ENCODE data around the gene POP7. TPM values are rescaled to one million over a fixed set of nuclear protein-coding genes. Genes with fewer than 3 reads are reported as not detected.
A peak's percentile ranks its signal among the peaks of the same experiment; 100 is the strongest.
"Not testable (repeated sequence)": the region's sequence is repeated elsewhere in the genome, so short reads cannot be mapped to it uniquely, and the experiment has no call there.

The POP7 gene
- polyA plus RNA-seq, 6 donors from 2014 or later, result 25.3 to 41.0 (median 34.6) TPM

DNA sequence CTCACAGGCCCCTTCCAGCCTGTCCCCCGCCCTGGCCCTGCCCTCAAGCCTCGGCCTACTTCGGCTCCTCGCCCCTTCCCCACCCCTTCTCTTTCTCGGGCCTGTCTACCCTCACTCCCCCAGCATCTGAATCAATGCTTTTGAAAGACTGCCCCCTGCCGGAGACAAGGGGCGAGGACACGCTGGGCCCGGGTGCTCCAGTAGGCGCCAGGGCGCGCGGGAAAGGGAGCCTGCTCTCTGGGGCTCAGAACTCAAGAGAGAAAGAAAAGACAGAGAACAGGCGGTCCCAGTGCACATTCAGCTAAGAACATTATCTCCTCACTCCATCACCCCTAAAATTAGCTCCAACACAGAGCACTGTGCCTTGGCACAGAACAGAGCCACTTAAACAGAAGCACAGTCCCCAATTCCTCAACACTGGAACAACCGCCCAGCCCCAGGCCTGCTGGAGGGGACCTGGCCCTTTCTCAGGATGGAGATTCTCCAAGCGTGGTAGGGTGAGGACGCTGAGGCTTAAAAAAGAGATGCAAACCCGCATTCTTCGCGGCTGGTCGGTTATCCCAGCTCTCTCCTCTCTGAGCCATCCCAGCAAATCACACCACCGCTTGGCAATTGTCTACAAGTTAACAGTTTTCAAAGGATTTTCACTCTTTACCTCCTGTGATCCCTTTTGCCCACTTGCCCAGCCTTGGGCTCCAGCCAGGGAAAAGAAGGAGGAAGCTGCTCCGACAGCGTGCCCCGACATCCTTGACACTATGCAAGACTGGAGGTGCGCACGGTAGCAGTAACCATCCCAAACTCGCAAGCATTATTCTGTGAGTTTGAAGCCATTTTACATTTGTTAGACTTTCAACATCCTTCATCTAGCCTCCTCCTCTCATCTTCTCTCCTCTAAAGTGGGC is 14.0 kb upstream of the POP7 start:
- peak overlapping the region in 5 of 6 donors; percentile 26 to 93 (median 33) for H3K27ac Mint-ChIP-seq
- H3K36me3 Mint-ChIP-seq, result no peaks in the 10 kb centered on the region
- H3K4me3 Mint-ChIP-seq, result peak overlapping the region; percentile 87 to 98 (median 92)
- ATAC-seq (ENCODE audit: low read depth in 2 of 2) (peak; percentile 60 to 65), DNase-seq (peak; percentile 75)
- peaks cover 0 to 2% (median 0%) of the 10 kb centered on the region in 7 donors for H3K9me3 Mint-ChIP-seq
- H3K27me3 Mint-ChIP-seq, result no peaks in the 10 kb centered on the region
- peaks cover 42 to 63% (median 55%) of the 10 kb centered on the region in 3 donors for H3K4me1 Mint-ChIP-seq

DNA sequence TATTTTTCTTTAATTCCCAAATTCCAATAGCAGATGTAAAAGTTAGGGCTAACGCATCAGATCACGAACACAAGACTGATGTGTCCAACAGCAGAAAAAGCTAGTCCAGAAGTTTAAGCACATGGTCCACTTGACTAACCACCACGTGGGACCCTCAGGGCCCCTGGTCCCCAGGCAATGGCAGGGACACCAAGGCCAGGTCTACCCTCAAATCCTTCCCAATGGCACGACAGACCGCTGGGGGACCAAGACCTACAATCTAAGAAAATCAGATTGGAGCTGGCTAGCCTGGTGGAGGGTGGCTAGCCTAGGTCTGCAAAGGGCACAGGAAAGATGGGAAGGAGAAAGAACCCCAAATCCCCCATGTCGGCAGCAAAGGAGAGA is 13.4 kb upstream of the POP7 start:
- no peaks in the 10 kb centered on the region for H3K27me3 Mint-ChIP-seq
- peaks cover 0 to 2% (median 0%) of the 10 kb centered on the region in 7 donors for H3K9me3 Mint-ChIP-seq
- peaks cover 41 to 63% (median 55%) of the 10 kb centered on the region in 3 donors for H3K4me1 Mint-ChIP-seq
- H3K27ac Mint-ChIP-seq, result peak overlapping the region; percentile 11 to 95 (median 92)
- ATAC-seq (ENCODE audit: low read depth in 2 of 2) (no peak), DNase-seq (no peak)
- peak overlapping the region; percentile 87 to 98 (median 92) for H3K4me3 Mint-ChIP-seq
- no peaks in the 10 kb centered on the region for H3K36me3 Mint-ChIP-seq

DNA sequence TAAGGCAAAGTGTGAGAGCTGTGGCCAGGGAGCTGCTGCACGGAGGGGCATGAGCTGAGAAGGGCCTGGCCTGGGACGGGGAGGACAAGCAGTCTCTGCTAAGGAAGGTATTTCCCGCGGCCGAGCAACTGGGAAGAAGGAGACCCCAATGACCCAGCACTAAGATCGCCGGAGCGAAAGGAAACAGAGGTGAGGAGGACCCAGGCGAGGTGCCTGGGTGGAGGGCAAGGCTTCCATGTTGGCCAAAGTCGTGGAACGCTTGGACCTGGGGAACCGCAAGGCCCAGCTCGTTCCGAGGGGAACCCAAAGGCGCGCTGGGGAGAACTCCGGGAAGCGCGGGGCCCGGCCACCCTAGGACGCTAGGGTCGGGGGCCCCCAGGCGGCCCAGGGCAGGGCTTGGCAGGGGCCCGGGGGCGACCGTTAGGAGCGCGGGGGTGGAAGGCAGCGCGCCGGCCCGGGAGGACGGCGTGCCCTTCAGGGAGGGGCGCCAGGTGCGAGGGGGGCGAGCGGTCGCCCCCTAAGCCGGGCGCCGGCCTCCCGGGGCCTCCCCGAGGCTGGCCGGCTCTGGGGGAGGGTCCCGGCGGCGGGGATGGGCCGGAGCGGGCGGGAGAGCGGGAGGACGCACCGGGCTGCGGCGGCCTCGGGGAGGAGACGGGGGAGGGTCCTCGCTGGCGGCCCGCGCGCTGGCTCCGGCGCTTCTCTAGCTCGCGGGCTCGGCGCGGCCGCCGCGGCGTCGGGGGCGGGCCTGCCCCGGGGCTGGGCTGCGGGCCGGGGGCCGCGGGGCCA is 12.4 kb upstream of the POP7 start:
- ATAC-seq (ENCODE audit: low read depth in 2 of 2) (peak; percentile 32 to 34), DNase-seq (no peak)
- H3K9me3 Mint-ChIP-seq, result peaks cover 0 to 2% (median 0%) of the 10 kb centered on the region in 7 donors
- peak overlapping the region; percentile 82 to 95 (median 92) for H3K27ac Mint-ChIP-seq
- peaks cover 41 to 63% (median 50%) of the 10 kb centered on the region in 3 donors for H3K4me1 Mint-ChIP-seq
- H3K4me3 Mint-ChIP-seq, result peak overlapping the region; percentile 87 to 98 (median 92)
- H3K27me3 Mint-ChIP-seq, result no peaks in the 10 kb centered on the region
- H3K36me3 Mint-ChIP-seq, result no peaks in the 10 kb centered on the region

DNA sequence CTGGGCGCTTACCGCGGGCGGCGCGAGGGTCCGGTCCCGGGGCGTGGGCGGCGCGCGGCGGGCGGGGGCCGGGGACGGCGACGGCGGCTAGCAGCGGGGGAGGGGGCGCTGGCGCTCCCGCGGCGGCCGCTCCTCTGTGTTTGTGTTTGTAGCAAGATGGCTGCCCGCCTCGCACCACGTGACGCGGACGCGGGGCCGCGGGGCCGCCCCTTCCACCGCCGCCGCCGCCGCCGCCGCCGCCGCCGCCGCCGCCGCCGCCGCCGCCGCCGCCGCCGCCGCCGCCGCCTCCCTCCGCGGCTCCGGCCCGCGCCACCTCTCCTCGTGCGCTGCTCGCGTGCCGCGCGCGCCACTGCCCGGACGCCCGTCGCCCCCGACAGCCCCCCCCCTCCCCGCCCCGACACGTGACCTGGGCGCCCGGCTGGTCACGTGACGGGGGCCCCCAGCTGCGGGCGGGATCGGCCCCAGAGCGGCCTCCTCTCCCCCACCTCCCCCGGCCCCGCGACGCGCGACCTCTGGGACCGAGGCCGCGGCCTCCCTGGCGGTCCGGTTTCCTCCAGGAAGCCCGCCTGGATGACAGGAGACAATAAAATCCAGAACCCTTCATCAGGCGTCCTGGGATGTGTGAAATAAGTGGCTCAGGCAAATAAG is 11.7 kb upstream of the POP7 start, which contains the start of gene GIGYF1:
TSS of gene GIGYF1 (minus strand) at position 153 of the 648 bp plus-strand sequence. CDS start 6,012 bp downstream, outside the sequence.
- Mint-ChIP-seq H3K36me3 (no peaks in the 10 kb centered on the region), H3K4me3 (peak within 1 kb of the TSS; percentile 87 to 98 (median 92)), H3K9me3 (peaks cover 0 to 2% (median 0%) of the 10 kb centered on the region in 7 donors), H3K27ac (peak within 1 kb of the TSS; percentile 85 to 97 (median 94)), H3K27me3 (peaks cover 0 to 3% (median 0%) of the 10 kb centered on the region in 3 donors), H3K4me1 (peaks cover 33 to 56% (median 45%) of the 10 kb centered on the region in 3 donors)
- ATAC-seq (ENCODE audit: low read depth in 2 of 2), result peak; percentile 70 to 73
- peak; percentile 73 for DNase-seq

DNA sequence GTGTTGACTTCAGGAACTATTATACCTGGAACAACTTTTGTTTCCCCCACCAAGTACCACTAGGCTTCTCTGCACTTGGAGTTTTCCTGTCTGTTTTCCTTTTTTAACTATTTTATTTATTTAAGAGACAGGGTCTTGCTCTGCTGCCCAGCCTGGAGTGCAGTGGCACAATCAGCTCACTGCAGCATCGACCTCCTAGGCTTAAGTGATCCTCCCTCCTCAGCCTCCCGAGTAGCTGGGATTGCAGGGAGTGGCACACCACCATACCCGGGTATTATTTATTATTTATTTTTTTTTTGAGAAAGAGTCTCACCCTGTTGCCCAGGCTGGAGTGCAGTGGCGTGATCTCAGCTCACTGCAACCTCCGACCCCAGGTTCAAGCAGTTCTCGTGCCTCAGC is 9.8 kb upstream of the POP7 start:
- ATAC-seq (ENCODE audit: low read depth in 2 of 2) (no peak), DNase-seq (no peak)
- H3K4me1 Mint-ChIP-seq, result peaks cover 27 to 40% (median 39%) of the 10 kb centered on the region in 3 donors
- peaks cover 0 to 10% (median 0%) of the 10 kb centered on the region in 3 donors for H3K27me3 Mint-ChIP-seq
- peak overlapping the region in 2 of 6 donors; percentile 77 to 84 for H3K27ac Mint-ChIP-seq
- no peaks in the 10 kb centered on the region for H3K36me3 Mint-ChIP-seq
- no peaks in the 10 kb centered on the region for H3K9me3 Mint-ChIP-seq
- H3K4me3 Mint-ChIP-seq, result peak overlapping the region in 6 of 8 donors; percentile 72 to 90 (median 83)

DNA sequence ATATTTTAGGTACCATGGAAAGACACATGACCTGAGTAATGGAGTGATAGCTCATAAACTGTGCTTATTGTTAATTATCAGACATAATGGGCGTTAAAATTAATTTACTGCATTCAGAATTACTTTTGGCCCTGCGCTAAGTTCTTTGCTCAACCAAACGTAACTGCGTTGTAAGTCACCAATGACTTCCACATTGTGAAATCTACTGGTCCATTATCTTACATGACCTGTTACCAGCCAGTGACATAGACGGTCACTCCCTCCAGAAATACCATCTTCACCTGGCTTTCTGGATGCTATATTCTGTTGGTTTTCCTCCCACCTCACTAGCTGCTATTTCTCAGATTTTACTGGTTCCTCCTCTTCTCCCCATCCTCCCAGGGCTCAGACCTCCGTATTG is 6.9 kb upstream of the POP7 start:
- H3K4me3 Mint-ChIP-seq, result no peak overlapping the region

DNA sequence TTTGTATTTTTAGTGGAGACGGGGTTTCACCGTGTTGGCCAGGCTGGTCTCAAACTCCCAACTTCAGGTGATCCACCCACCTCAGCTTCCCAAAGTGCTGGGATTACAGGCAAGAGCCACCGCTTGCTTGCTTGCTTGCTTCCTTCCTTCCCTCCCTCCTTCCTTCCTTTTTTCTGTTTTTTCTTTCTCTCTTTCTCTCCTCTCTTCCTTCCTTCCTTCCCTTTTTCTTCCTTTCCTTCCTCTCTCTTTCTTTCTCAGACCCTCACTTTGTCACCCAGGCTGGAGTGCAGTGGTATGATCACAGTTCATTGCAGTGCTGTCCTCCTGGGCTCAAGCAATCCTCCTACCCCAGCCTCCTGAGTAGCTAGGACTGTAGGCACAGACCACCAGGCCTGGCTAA is 4.8 kb upstream of the POP7 start:
- peaks cover 5 to 15% (median 6%) of the 10 kb centered on the region in 3 donors for H3K4me1 Mint-ChIP-seq
- H3K36me3 Mint-ChIP-seq; H3K9me3 Mint-ChIP-seq; H3K27me3 Mint-ChIP-seq; H3K27ac Mint-ChIP-seq; DNase-seq; ATAC-seq (ENCODE audit: low read depth in 2 of 2); H3K4me3 Mint-ChIP-seq: not testable (repeated sequence)

More for the DNA sequence above, 6.9 kb upstream of the POP7 start:
- peaks cover 0 to 10% (median 0%) of the 10 kb centered on the region in 3 donors for H3K27me3 Mint-ChIP-seq
- H3K4me1 Mint-ChIP-seq, result peaks cover 6 to 21% (median 16%) of the 10 kb centered on the region in 3 donors
- H3K36me3 Mint-ChIP-seq, result no peaks in the 10 kb centered on the region
- no peaks in the 10 kb centered on the region for H3K9me3 Mint-ChIP-seq
- no peak overlapping the region for H3K27ac Mint-ChIP-seq
- ATAC-seq (ENCODE audit: low read depth in 2 of 2), result no peak
- no peak for DNase-seq

DNA sequence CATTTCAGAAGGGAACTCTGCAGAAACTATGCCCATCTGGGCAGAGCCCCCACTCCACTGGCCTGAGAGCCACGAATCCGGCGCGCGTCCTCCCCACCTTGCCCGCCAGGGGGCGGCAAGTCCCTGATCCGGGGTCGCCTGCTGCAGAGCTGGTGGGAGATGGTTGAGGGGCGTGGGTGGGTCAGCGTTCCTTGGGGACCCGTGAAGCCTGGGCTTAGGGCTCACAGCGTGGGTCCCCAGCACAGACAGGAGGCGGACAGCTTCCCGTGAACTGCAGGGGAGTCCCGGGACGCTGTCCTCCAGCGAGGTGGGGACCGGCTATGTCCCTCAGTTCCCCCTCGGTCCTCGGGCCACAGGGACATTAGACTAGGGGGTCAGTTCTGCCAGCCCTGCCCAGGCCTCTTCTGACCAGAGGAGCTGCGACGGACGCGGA is 585 bp upstream of the POP7 start:
- H3K36me3 Mint-ChIP-seq, result no peaks in the 10 kb centered on the region
- H3K9me3 Mint-ChIP-seq, result no peaks in the 10 kb centered on the region
- ATAC-seq (ENCODE audit: low read depth in 2 of 2) (peak; percentile 57 to 59), DNase-seq (peak; percentile 74)
- H3K4me3 Mint-ChIP-seq, result peak overlapping the region; percentile 92 to 97 (median 95)
- H3K27me3 Mint-ChIP-seq, result no peaks in the 10 kb centered on the region
- H3K4me1 Mint-ChIP-seq, result peaks cover 15 to 27% (median 19%) of the 10 kb centered on the region in 3 donors
- H3K27ac Mint-ChIP-seq, result peak overlapping the region in 5 of 6 donors; percentile 73 to 94 (median 80)

DNA sequence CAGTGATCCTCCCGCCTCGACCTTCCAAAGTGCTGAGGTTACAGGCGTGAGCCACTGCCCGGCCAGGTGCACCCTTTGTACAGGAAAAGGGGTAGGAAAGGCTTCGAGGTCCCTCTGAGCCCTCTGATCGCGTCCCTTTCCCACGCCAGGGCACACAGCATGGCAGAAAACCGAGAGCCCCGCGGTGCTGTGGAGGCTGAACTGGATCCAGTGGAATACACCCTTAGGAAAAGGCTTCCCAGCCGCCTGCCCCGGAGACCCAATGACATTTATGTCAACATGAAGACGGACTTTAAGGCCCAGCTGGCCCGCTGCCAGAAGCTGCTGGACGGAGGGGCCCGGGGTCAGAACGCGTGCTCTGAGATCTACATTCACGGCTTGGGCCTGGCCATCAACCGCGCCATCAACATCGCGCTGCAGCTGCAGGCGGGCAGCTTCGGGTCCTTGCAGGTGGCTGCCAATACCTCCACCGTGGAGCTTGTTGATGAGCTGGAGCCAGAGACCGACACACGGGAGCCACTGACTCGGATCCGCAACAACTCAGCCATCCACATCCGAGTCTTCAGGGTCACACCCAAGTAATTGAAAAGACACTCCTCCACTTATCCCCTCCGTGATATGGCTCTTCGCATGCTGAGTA is 871 bp downstream of the POP7 start:
- no peak for ATAC-seq (ENCODE audit: low read depth in 2 of 2)
- no peaks in the 10 kb centered on the region for H3K27me3 Mint-ChIP-seq
- H3K36me3 Mint-ChIP-seq, result no peaks in the 10 kb centered on the region
- peak overlapping the region in 5 of 6 donors; percentile 76 to 94 (median 89) for H3K27ac Mint-ChIP-seq
- DNase-seq, result no peak
- peak overlapping the region; percentile 92 to 97 (median 95) for H3K4me3 Mint-ChIP-seq
- no peaks in the 10 kb centered on the region for H3K9me3 Mint-ChIP-seq
- H3K4me1 Mint-ChIP-seq, result peaks cover 15 to 21% (median 19%) of the 10 kb centered on the region in 3 donors

DNA sequence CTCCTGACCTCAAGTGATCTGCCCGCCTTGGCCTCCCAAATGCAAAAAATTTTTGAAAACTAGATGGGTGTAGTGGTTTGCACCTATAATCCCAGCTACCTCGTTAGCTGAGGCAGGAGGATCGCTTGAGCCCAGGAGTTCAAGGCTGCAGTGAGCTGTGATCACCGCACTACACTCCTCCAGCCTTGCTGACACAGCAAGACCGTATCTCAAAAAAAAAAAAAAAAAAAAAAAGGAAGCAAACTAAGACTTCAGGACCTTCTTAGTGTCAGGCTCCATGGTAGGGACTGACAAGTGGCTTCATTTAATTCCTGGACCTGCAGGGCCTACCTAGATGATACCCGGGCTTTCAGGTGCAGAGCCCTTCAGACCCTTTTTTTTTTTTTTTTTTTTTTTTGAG is 2.5 kb downstream of the POP7 start:
- H3K4me3 Mint-ChIP-seq, result peak overlapping the region in 5 of 8 donors; percentile 8 to 73 (median 54)
- H3K27ac Mint-ChIP-seq, result no peak overlapping the region
- ATAC-seq (ENCODE audit: low read depth in 2 of 2), result no peak

DNA sequence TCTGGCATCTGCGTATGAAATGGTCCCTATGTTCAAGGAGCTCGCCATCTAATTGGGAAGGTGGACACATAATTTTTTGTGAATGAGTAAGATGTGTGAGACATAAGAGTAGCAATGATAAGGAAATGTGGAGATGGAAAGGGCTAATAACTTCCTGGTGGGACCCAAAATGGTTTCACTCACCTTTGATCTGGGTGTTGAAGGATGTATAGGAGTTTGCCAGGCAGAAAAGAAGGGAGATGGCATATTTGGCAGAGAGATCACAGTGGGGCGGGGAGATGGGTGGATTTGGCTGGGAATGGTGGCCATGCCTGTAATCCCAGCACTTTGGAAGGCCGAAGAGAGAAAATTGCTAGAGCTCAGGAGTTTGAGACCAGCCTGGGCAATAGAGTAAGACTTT is 4.5 kb downstream of the POP7 start:
- Mint-ChIP-seq H3K4me3 (no peak overlapping the region), H3K9me3 (no peaks in the 10 kb centered on the region), H3K27me3 (no peaks in the 10 kb centered on the region), H3K27ac (no peak overlapping the region), H3K36me3 (no peaks in the 10 kb centered on the region), H3K4me1 (peaks cover 15 to 21% (median 16%) of the 10 kb centered on the region in 3 donors)
- DNase-seq (no peak), ATAC-seq (ENCODE audit: low read depth in 2 of 2) (no peak)

More for the DNA sequence above, 2.5 kb downstream of the POP7 start:
- Mint-ChIP-seq H3K27me3 (no peaks in the 10 kb centered on the region), H3K9me3 (no peaks in the 10 kb centered on the region), H3K36me3 (no peaks in the 10 kb centered on the region), H3K4me1 (peaks cover 15 to 21% (median 19%) of the 10 kb centered on the region in 3 donors)
- DNase-seq, result no peak

DNA sequence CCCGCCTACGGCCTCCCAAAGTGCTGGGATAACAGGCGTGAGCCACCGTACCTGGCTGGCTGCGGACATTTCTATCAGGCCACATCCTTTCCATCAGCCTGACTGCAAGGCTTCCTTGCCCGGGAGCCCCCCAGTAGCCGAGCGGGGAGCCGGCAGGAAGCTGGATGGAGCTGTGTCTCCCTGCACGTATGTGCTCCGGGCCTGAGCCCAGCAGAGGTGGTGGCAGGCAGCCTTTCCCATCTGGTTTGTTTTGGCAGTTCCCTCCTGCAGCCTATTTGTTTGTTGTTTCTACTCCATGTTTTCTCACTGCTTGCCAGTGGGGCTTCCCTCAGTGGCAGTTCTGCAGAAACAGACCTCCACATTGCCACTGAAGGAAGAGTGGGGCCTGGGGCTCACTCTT is 5.4 kb downstream of the POP7 start:
- no peak overlapping the region for H3K27ac Mint-ChIP-seq
- no peak overlapping the region for H3K4me3 Mint-ChIP-seq
- DNase-seq (no peak), ATAC-seq (ENCODE audit: low read depth in 2 of 2) (no peak)
- H3K27me3 Mint-ChIP-seq, result no peaks in the 10 kb centered on the region
- no peaks in the 10 kb centered on the region for H3K9me3 Mint-ChIP-seq
- no peaks in the 10 kb centered on the region for H3K36me3 Mint-ChIP-seq
- peaks cover 7 to 13% (median 13%) of the 10 kb centered on the region in 3 donors for H3K4me1 Mint-ChIP-seq

Data from naive B cell (primary cell).